ENCODE results near the gene CHST12.
A peak's percentile ranks its signal among the peaks of the same experiment; 100 is the strongest.
"Not testable (repeated sequence)": the region's sequence is repeated elsewhere in the genome, so short reads cannot be mapped to it uniquely, and the experiment has no call there.

The CHST12 gene

DNA sequence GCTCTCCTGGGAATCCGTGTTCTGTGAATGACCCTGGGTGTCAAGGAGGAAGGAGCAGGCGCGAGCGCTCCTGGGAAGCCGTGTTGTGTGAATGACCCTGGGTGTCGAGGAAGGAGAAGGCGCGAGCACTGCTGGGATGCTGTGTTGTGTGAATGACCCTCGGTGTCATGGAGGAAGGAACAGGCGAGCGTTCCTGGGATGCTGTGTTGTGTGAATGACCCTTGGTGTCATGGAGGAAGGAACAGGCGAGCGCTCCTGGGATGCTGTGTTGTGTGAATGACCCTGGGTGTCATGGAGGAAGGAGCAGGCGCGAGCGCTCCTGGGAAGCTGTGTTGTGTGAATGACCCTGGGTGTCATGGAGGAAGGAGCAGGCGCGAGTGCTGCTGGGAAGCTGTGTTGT is 25.3 kb upstream of the CHST12 start:
- not testable (repeated sequence) for DNase-seq (ENCODE audit: low read depth)

DNA sequence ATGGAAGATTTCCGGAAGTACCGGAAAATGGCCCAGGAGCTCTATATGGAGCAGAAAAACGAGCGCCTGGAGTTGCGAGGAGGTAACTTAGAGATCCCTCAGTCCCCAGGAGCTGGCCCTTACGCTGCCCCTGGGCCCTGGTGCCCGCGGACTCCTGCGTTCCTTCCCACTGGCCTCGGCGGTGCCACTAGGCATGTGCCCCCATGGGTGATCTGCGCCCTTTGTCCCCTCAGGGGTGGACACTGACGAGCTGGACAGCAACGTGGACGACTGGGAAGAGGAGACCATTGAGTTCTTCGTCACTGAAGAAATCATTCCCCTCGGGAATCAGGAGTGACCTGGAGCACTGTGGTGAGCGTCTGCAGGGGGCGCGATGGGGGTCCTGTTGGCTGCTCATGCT is 24.2 kb upstream of the CHST12 start:
- no peak for DNase-seq (ENCODE audit: low read depth)

DNA sequence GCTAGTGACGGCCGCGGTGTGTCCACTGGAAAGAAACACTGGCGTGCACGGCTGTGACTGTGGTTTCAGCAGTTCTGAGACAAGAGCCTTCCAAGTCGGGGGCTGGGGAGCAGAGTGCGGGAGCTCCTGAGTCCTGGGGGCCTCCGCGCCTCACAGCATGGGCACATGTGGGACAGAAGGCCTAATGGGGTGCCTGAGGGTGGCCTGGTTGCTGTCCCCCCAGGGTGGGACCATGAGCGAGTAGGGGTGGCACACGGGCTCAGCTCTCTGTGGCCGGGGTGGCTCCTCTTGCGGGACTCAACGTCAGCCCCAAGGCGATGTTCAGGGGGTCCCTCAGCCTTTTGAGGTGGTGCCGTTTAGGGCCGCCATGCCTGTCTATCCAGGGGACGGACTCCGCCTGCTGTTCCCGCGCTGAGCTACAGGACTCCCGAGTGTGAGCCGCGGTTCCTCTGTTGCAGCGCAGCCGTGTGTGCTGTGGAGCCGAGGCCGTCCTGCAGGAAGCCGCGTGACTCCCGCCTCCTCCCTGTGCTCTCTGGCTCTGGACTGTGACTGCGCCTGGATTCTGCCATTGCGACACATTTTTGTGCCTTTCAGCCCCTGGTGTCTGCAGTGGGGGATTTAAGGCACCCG is 23.5 kb upstream of the CHST12 start:
- no peak for DNase-seq (ENCODE audit: low read depth)

DNA sequence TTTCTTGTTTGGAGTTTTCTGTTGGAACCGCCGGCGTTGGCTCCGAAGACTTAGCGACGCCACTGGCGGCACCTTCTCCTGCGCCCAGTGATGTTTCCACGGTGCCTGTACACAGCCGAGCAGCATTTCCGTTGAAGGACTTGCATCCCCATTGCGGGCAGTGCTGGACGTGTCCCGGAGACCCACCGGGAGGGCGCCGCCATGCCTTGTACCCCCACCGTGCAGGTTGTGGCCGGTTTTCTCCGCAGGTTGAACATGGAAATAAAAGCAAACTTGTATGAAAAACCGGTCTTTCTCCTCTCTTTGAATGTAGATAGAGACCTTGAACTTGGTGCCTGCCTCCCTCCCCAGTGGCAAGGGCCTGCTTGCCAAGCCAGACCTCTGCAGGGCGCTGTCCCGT is 22.9 kb upstream of the CHST12 start:
- no peak for DNase-seq (ENCODE audit: low read depth)

DNA sequence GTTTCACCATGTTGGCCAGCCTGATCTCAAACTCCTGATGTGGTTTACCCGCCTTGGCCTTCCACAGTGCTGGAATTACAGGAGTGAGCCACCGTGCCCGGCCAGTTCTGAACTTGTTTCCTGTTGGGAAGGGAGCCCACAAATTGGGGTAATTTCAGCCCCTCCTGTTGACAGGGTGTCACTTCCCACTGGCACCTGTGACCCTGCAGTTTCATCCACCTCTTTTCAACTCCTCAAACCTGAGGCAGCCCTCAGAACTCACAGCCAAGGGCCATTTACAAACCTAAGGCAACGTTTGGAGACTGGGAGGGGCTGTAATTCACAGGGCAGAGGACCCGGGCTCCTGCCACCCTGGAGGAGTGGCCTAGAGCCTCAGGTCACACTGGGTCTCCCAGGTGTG is 22.2 kb upstream of the CHST12 start:
- no peak for DNase-seq (ENCODE audit: low read depth)

DNA sequence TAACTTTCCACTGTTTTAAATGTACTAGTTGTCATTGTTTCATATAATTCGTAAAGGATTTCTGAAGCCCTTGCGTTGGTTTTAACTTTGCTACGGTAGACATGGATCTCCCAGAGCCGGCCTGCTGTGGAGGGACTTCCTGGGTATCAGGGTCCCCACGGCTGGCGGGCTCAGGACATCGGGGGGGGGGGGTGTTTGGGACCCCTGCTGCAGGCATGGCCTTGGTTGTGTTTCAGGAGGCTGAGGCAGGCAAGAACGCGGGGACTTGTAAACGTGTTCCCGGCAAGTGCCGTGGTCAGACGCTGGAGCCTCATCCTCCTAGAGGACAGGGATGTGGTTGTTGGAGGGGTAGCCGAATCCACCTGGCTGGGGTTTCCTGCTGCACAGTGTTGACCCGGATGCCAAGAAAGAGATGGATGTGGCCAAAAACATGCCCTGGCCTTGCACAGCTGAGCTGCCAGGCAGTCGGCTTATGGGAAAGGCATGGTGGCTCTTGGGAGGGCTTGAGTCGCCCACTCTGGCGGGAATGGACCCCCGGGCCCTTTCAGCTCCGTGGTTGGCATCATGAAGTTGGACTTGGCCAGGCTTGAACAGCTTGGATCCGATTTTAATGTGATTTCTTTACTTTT is 21.4 kb upstream of the CHST12 start:
- no peak for DNase-seq (ENCODE audit: low read depth)

DNA sequence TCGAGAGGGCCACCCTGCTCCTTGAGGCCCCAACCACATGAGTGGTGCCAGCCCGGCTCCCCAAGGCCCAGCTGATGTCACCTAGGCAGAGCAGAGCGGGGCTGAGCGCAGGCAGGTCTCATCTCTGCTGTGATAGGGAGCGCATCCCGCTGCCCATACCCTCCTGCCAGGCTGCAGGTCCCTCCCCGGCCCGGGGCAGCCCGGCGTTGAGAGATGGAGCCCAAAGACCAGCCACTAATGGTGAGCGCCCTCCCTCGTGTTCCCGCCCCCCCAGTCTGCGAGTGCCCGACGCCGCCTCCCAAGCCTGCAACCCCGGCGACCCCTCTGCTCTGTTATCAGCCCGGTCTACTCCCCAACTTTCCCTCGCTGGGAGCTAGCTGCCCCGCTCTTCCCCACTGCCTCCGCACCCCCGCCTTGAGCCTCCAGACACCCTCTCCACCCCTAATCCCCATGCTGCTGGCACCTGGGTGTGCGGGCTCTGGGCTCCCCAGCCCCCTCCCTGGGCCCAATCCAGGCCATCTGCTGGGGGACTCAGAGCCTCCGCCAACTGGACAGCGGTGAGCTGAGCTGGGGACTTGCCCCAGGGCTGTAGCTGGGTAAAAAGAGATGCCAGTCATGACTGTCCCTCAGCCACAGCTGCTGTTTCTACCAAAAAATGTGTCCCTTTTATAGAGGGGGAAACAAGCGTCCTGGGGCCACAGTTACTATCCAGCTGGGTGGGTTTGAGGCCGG is 19.7 kb upstream of the CHST12 start:
- no peak for DNase-seq (ENCODE audit: low read depth)

DNA sequence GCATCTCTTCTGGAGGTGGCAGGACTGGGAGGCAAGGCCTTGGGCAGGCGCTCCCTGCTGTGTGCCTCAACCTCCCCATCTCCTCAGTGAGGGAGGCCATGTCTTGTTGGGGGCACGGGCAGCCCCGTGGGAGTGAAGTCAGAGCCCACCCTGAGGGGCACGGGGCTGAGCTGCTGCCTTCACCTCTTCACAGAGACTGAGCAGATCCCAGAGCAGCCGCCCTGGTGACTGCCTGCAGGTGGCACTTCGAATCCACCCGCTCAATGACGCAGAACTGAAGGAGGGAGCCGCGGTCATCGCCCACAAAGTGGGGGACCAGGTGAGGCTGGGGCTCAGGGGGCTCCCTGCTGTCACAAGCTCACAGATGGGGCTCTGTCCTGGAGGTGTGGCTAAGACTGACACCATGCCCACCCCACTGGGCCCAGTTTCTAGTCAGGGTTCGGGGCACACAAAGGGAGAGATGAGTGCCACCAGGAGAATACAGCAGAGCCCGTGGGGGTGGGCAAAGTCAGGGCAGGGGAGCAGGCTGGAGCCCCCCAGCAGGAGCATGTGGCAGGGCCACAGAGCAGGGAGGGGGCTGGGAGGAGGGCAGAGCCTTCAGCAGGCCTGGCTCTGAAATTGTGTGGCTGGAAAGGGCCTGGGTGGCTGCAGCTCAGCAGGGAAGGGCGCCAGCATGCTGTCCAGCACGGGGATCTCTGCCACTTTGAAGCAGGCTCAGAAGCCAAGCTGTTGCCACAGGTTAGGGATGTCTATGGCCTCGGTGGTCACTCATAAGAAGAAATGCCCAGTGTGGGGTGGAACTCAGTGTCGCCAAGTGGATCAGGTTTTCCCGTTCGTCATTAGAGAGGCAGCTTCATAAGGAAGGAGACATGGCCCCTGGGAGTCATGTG is 18.8 kb upstream of the CHST12 start:
- DNase-seq (ENCODE audit: low read depth) = no peak

DNA sequence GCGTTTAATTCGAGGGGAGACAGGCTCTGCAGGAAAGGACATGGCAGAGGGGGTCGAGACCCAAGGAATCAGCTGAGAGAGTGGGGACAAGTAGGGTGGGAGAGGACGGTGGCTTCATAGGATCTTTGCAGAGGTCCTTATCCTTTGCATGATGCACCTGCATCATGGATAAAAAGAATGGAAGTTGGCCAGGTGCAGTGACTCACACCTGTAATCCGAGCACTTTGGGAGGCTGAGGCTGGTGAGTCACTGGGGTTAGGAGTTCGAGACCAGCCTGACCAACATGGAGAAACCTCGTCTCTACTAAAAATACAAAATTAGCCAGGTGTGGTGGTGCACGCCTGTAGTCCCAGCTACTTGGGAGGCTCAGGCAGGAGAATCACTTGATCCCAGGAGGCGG is 17.3 kb upstream of the CHST12 start:
- not testable (repeated sequence) for DNase-seq (ENCODE audit: low read depth)

DNA sequence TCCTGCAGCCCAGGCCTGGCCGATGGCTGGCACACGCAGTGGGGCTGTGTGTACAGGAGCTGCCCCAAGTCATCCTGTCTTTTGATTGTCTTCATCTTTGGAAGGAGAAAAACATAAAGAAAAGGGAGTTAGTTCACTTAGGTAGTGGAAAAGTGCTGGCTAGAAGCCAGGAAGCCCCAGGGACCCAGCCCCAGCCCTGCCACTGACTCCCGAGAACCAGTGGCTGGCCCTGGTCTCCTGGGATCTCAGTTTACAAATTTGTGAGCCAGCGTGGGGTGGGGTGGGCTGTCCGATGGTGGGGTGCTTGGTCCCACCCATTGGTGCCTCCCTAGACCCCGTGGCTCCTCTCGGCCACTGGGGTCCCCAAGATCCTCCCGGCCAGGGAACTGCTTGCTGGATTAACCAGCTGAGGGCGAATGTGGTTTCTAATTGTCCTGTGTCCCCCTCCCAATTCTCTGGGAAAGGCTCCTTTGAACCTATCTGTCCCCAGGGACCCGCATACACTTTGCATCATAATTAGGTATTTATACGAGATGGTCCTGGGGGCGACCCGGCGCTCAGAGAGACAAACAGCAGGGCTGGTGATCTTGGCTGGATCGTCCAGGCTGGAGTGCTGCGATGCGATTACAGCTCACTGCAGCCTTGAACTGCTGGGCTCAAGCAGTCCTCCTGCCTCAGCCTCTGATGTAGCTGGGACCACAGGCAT is 16.3 kb upstream of the CHST12 start:
- no peak for DNase-seq (ENCODE audit: low read depth)

DNA sequence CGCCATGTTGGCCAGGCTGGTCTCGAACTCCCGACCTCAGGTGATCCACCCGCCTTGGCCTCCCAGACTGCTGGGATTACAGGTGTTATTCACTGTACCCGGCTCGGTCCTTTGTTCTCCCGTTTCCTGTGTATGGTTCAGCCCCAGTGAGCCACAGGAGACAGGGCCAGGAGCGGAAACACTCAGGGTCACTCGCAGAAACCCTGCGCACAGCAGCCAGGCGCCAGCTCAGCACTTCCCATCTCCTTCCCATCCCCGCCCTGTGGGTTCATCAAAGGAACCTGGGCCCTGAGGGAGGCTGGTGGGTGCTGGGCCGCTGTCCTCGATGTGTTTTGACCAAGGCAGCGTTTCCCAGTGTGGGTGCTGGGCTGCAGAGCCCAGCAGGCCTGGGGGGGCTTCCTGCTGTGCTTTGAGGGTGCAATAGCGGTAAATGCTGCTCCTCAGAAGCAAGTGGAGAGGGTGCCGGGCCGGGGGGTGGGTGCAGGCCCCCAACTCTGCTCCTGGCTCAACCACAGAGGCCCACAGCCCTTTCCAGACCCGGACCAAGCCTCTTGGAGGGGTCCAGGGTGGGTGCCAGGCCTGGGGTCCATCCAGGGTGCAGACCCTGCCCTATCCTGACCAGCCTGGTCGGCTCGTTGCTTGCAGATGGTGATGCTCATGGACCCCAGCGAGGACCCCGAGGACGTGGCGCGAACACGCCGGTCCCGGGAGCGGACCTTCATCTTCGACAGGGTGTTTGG is 15.3 kb upstream of the CHST12 start:
- no peak for DNase-seq (ENCODE audit: low read depth)

DNA sequence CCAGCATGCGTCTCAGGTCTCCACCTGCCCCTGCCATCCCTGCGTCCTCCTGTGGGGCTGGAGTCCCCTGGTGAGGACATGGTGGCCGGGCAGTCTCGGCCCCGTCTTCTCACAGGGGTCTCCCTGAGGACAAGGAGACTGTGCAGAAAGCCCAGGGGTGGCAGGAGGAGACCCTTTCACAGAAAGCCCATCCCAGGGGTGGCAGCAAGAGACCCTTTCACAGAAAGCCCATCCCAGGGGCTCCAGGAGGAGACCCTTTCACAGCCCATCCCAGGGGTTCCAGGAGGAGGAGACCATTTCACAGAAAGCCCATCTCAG is 14.8 kb upstream of the CHST12 start:
- DNase-seq (ENCODE audit: low read depth) = no peak

DNA sequence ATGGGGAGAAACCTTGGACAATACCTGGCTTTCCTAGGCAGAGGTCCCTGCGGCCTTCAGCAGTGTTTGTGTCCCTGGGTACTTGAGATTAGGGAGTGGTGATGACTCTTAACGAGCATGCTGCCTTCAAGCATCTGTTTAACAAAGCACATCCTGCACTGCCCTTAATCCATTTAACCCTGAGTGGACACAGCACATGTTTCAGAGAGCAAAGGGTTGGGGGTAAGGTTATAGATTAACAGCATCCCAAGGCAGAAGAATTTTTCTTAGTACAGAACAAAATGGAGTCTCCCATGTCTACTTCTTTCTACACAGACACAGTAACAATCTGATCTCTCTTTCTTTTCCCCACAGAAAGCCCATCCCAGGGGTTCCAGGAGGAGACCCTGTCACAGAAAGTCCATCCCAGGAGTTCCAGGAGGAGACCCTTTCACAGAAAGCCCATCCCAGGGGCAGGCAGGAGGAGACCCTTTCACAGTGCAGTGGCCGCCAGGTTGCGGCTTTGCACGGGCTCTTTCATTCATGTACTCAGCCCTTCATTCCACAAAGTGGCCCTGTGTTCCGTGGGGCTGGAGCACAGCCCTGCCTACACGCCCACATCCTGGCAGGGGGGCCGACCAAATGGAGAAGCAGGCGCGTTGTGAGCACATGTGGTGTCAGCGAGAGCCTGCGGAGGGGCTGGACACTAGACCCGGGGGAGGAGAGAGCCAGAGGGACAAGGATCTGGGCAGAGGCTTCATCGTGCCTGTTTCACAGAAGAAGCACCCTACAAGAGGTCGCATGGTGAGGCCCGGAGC is 13.2 kb upstream of the CHST12 start:
- DNase-seq (ENCODE audit: low read depth) = not testable (repeated sequence)

DNA sequence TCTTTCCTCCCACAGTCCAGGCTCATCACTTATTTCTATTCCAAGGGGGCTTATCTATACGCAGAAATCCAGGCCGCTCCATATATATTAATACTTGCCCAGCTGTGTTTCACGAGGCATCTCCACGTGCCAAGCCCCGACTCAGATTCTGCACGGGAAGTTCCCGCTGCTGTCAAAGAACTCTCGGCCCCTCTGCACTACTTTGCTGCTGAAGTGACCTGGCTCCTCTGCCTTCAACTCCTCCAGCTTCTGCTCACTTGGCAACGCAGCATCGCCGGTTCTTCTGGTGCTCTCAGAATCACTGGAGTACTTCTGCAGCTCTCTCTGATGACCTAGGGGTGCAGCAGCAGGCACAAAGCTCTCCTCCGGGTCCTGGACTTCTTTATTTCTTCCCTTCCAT is 9.7 kb upstream of the CHST12 start:
- DNase-seq (ENCODE audit: low read depth) = no peak

DNA sequence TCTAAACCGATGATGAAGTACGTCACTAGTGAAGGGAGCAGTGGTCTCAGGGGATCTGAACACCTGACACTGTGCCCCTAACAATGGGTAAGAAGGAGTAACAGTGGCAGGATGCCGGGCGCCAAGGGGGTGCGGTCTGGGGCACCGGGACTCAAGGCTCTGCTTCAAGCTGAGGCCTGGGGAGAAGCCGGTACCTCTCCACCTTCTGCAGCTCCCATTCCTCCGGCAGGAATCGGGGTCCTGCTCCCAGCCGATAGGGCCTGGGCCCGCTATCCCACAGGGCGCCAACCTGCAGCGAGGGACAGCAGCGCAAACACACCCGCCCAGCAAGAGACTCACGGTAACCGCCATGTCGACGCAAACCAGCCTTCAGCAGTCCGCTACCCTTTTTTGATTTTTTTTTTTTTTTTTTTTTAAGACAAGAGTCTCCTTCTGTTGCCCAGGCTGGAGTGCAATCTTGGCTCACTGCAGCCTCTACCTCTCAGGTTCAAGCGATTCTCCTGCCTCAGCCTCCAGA is 8.8 kb upstream of the CHST12 start:
- DNase-seq (ENCODE audit: low read depth) = no peak

DNA sequence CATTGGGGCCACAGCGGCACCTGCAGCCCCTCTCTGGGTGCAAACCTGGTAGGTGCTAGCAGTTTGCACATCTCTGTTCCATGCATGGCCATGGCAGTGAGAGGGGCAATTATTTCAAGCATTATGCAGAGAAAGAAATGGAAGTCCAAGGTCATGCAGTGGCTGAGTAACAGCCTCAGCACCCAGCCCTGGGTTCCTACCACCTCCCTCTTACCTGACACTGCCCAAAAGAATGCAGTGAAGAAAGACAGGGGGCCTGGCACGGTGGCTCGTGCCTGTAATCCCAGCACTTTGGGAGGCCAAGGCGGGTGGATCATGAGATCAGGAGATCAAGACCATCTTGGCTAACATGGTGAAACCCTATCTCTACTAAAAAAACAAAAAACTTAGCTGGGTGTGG is 4.9 kb upstream of the CHST12 start:
- DNase-seq (ENCODE audit: low read depth) = peak; percentile 62

DNA sequence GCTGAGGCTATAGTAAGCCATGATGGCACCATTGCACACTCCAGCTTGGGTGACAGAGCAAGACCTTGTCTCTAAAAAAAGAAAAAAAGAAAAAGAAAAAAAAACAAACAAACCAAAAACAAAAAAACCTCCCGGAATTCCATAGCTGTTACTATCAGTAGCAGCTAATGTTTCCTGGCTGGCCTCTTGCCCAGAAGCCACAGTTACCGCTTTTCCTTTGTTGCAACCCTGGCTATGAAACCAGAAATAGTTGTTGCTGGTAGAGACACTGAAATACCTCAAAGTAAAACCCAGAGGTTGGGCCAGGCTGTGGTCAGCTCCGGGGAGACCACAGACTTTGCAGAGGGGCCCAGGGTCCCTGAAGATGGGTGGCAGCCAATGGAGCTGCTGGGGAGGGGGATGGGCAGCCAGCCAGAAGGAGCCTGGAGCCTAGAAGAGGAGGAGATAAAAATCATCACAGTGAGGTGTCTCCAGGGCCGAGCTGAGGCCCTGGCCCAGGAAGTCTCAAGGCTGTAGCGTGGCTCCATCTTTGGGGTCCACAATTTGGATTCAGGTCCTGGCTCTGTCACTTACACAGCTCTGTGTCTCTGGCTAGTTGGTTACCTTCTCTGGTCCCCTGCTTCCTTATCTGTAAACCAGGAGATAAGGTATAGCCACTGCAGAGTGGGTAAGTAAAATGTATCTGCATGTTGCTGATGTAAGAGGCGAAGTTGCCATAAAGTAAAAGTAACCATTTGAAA is 3.4 kb upstream of the CHST12 start:
- DNase-seq (ENCODE audit: low read depth) = peak; percentile 98

DNA sequence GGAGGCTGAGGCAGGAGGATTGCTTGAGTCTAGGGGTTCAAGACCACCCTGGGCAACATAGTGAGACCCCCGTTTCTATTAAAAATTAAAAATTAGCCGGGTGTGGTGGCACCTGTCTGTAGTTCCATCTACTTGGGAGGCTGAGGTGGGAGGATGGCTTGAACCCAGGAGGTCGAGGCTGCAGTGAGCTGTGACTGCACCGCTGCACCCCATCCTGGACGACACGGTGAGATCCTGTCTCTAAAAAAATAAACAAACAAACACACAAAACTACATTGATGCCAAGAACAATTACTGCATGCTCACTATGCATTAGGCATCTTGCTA is 761 bp upstream of the CHST12 start:
- no peak for DNase-seq (ENCODE audit: low read depth)

DNA sequence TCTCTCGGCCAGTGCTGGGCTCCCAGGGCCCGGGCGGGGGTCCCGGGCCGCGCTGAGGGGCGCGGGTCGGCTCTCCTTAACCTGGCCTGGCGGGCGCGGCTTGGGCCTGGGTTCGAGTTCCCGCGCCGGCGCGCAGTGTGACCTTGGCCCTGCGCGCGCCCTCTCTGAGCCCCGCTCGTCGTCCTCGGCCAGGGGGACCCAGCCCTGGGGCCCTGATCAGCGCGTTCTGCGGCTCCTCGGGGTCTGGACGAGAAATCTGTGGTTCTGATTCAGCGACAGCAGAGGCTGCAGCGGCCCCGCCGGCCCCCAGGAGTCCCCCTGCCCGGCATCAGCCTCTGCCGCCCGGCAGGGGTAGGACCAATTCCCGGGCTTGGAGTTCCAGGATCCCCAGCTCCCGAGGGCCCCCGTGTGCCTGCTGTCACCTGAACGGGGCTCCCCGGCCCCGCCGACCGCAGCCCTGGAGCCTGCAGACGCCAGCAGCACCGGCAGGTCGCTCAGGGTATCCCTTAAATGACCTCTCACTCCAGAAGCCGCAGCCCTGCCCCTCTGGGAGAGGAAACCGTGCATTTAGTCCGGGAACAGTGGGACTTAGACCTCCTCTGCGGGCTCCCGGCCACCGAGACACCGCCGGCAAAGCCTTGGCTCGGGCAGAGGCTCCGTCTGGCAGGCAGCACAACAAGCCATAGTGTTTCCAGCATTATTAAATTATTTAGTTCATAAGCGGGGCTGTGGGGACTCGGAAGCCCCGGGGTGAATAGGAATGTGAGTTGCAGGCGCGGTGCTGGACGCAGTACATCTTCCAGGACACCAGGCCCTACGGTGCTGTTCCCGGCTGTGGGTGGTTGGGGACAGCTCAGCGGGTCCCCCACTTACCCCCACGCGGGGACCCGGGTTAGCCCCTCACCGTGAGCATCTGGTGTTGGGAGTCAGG is 572 bp downstream of the CHST12 start:
- DNase-seq (ENCODE audit: low read depth) = no peak

All from amniotic epithelial cell (primary cell).